Neural progenitor cell (in vitro differentiated cells): ENCODE results near the gene TRIM66. TPM values are rescaled to one million over a fixed set of nuclear protein-coding genes. Genes with fewer than 3 reads are reported as not detected.

Experiments used
- DNase-seq: peaks from one replicate; pipeline ENCODE4 v3.0.0-alpha.2; 2016; ENCODE audit warnings: low spot score
- H2AFZ ChIP-seq: fragments of 200-600 bp; sonication (generic); replicated peaks from 2 replicates; pipeline ENCODE4 v1.6.1; 2016; ENCODE audit warnings: antibody characterized with exemption
- H3F3A ChIP-seq: fragments of 200-600 bp; sonication (generic); 2 replicates; pipeline ENCODE4 v1.6.1; 2016; ENCODE audit warnings: antibody characterized with exemption, low read depth
- H3K27ac ChIP-seq: fragments of 200-600 bp; sonication (generic); 2 replicates; pipeline ENCODE4 v1.5.1; 2016; ENCODE audit warnings: mild to moderate bottlenecking
- H3K27me3 ChIP-seq: fragments of 200-600 bp; sonication (generic); 2 replicates; pipeline ENCODE4 v1.6.1; 2016; ENCODE audit warnings: mild to moderate bottlenecking, moderate library complexity
- H3K36me3 ChIP-seq: fragments of 200-600 bp; sonication (generic); 2 replicates; pipeline ENCODE4 v1.5.1; 2016
- H3K4me1 ChIP-seq: fragments of 200-600 bp; sonication (generic); 2 replicates; pipeline ENCODE4 v1.6.1; 2016; ENCODE audit warnings: mixed run types
- H3K4me2 ChIP-seq: fragments of 200-600 bp; sonication (generic); 2 replicates; pipeline ENCODE4 v1.6.1; 2016
- H3K4me3 ChIP-seq: fragments of 200-600 bp; sonication (generic); 2 replicates; pipeline ENCODE4 v1.5.1; 2016
- H3K79me2 ChIP-seq: fragments of 200-600 bp; sonication (generic); 2 replicates; pipeline ENCODE4 v1.6.1; 2016; ENCODE audit warnings: low read depth
- H3K9ac ChIP-seq: fragments of 200-600 bp; sonication (generic); 2 replicates; pipeline ENCODE4 v1.6.1; 2016
- H3K9me3 ChIP-seq: fragments of 200-600 bp; sonication (generic); 2 replicates; pipeline ENCODE4 v1.5.1; 2016; ENCODE audit warnings: low read depth
- H4K20me1 ChIP-seq: fragments of 200-600 bp; sonication (generic); 2 replicates; pipeline ENCODE4 v1.6.1; 2016; ENCODE audit warnings: low read depth
- H3K27ac Mint-ChIP-seq: 3 replicates; pipeline ENCODE4 v1.8.0; 2021; ENCODE audit warnings: mixed read lengths
- H3K27me3 Mint-ChIP-seq: 2 replicates; pipeline ENCODE4 v1.8.0; 2022; ENCODE audit warnings: low read depth, mild to moderate bottlenecking, inconsistent platforms, moderate library complexity, mixed read lengths; ENCODE audit not compliant: insufficient read depth
- H3K36me3 Mint-ChIP-seq: 3 replicates; pipeline ENCODE4 v1.8.0; 2021; ENCODE audit warnings: mixed read lengths
- H3K4me1 Mint-ChIP-seq: 3 replicates; pipeline ENCODE4 v1.8.0; 2021; ENCODE audit warnings: mixed read lengths
- H3K4me3 Mint-ChIP-seq: 3 replicates; pipeline ENCODE4 v1.8.0; 2021; ENCODE audit warnings: mild to moderate bottlenecking, moderate library complexity, mixed read lengths
- H3K9me3 Mint-ChIP-seq: 3 replicates; pipeline ENCODE4 v1.8.0; 2020; ENCODE audit warnings: mixed read lengths
- EZH2 ChIP-seq: fragments of 200-600 bp; sonication (generic); IDR thresholded peaks from 2 replicates; pipeline ENCODE4 v1.6.1; 2017; ENCODE audit warnings: antibody characterized with exemption, mild to moderate bottlenecking, moderate library complexity
- EZH2phosphoT487 ChIP-seq: fragments of 200-600 bp; sonication (generic); IDR thresholded peaks from 2 replicates; pipeline ENCODE4 v1.6.1; 2017; ENCODE audit warnings: antibody characterized with exemption
- total RNA-seq: library from RNA; depleted of rRNA; stranded (reverse); fragments of >200 nt; gene quantifications from 2 replicates; pipeline ENCODE4 v1.2.3, GENCODE V29; 2015; ENCODE audit warnings: low replicate concordance
- TF ChIP-seq, protein P1 (sequence below): fragments of 200-600 bp; sonication (generic); IDR thresholded peaks from 2 replicates; pipeline ENCODE4 v1.5.1; 2017; ENCODE audit warnings: antibody characterized with exemption, mild to moderate bottlenecking

TRIM66 gene
- total RNA-seq, 1 donor from 2014 or later, result 0.95 TPM

DNA sequence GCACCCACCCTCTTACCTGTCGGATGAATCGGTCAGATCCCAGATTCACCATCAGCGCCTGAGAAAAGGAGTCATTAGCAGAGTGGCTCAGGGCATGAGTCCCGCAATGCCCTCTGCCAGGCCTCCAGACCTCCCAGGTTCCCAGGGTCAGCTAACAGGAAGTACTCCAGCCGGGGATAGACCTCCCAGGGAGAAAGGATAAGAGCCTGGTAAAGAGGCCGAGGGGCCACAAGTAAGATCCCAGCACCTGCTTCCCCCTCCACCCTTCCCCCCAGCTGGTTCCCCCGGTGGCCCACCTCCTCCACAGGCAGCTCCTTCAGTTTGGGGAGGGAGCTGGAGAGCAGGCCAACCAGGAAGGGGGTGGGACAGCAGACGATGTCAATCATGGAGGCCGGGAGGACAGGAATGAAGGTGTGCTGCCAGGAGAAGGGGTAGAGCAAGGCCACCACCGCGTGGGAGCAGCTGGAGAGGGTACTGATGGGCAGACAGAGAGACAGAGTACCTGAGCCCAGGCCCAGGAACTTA, 16.5 kb upstream of the TRIM66 start:
- no peak overlapping the region for H3K27ac ChIP-seq
- peaks cover 28% of the 10 kb centered on the region for H3K4me1 ChIP-seq
- TF ChIP-seq EZH2 (no peak), EZH2phosphoT487 (no peak)
- TF ChIP-seq, protein P1, sequence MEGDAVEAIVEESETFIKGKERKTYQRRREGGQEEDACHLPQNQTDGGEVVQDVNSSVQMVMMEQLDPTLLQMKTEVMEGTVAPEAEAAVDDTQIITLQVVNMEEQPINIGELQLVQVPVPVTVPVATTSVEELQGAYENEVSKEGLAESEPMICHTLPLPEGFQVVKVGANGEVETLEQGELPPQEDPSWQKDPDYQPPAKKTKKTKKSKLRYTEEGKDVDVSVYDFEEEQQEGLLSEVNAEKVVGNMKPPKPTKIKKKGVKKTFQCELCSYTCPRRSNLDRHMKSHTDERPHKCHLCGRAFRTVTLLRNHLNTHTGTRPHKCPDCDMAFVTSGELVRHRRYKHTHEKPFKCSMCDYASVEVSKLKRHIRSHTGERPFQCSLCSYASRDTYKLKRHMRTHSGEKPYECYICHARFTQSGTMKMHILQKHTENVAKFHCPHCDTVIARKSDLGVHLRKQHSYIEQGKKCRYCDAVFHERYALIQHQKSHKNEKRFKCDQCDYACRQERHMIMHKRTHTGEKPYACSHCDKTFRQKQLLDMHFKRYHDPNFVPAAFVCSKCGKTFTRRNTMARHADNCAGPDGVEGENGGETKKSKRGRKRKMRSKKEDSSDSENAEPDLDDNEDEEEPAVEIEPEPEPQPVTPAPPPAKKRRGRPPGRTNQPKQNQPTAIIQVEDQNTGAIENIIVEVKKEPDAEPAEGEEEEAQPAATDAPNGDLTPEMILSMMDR, result no peak
- no peaks in the 10 kb centered on the region for H3K27me3 ChIP-seq
- H2AFZ ChIP-seq, result no peak overlapping the region
- peaks cover 17% of the 10 kb centered on the region for H4K20me1 ChIP-seq
- Mint-ChIP-seq H3K4me1 (peaks cover 31% of the 10 kb centered on the region), H3K36me3 (peaks cover 59% of the 10 kb centered on the region), H3K4me3 (no peak overlapping the region), H3K27me3 (peaks cover 10% of the 10 kb centered on the region), H3K27ac (peak overlapping the region; percentile 74), H3K9me3 (no peaks in the 10 kb centered on the region)
- DNase-seq, result peak; percentile 35
- no peaks in the 10 kb centered on the region for H3K9me3 ChIP-seq
- no peaks in the 10 kb centered on the region for H3K36me3 ChIP-seq
- H3K4me2 ChIP-seq, result peak overlapping the region; percentile 32
- peaks cover 27% of the 10 kb centered on the region for H3F3A ChIP-seq
- no peak overlapping the region for H3K4me3 ChIP-seq
- no peak overlapping the region for H3K9ac ChIP-seq
- H3K79me2 ChIP-seq, result no peaks in the 10 kb centered on the region

DNA sequence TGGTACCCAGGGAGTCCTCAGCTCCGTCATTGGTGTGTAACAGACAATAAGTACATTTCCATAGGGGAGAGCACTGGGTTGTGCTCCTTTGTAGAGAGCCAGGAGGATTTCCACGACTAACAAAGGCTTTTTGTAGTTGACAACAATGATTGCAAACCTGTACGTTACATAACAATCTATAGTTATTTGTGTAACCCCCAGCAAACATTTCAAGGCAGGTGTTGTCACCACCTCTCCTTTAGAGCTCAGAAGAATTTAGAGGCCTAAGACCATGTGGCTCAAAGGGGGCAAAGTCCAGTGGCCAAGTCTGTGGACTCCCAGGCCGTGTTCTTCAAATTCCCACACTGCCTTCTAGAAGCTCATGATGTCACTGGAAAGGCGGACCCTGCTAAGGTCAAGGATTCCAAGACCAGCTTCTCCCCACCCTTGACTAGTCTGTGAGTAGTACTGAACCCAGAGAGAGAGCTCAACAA, 15.9 kb upstream of the TRIM66 start:
- no peaks in the 10 kb centered on the region for H3K9me3 Mint-ChIP-seq
- Histone ChIP-seq H3K36me3 (no peaks in the 10 kb centered on the region), H3K27ac (no peak overlapping the region), H3K27me3 (no peaks in the 10 kb centered on the region), H3K4me1 (peaks cover 28% of the 10 kb centered on the region), H3F3A (peaks cover 27% of the 10 kb centered on the region), H3K4me2 (no peak overlapping the region), H3K79me2 (no peaks in the 10 kb centered on the region), H2AFZ (no peak overlapping the region), H4K20me1 (peaks cover 17% of the 10 kb centered on the region), H3K9me3 (no peaks in the 10 kb centered on the region), H3K9ac (no peak overlapping the region), H3K4me3 (no peak overlapping the region)
- TF ChIP-seq, protein P1, result no peak
- no peak for TF ChIP-seq EZH2phosphoT487
- no peak for TF ChIP-seq EZH2
- peaks cover 64% of the 10 kb centered on the region for H3K36me3 Mint-ChIP-seq
- H3K4me1 Mint-ChIP-seq, result peaks cover 36% of the 10 kb centered on the region
- H3K27ac Mint-ChIP-seq, result peak overlapping the region; percentile 59
- DNase-seq, result no peak
- no peak overlapping the region for H3K4me3 Mint-ChIP-seq
- H3K27me3 Mint-ChIP-seq, result peaks cover 10% of the 10 kb centered on the region

DNA sequence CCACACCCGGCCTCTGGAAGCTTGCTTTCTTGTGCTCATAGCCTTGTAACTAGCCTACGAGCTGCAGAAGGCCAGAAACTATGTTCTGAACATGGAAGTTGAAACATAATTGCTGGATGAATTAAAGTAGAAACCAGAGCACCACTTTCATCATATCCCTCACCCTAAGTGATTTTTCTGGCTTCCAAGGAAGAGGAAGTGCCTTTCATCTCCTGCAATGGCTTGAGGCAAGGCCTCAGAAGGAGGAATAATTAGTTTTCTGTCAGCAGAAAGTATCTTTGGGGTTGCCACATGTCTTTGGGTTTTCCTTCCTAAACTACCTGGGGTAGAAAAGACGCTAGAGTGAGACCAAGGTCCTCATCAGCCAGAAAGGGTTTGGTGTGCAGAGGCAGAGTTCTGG, 14.6 kb upstream of the TRIM66 start:
- Histone ChIP-seq H3F3A (peaks cover 27% of the 10 kb centered on the region), H3K79me2 (peaks cover 6% of the 10 kb centered on the region), H4K20me1 (peaks cover 17% of the 10 kb centered on the region), H3K9me3 (no peaks in the 10 kb centered on the region), H3K27ac (no peak overlapping the region), H3K4me3 (no peak overlapping the region), H3K4me1 (peaks cover 28% of the 10 kb centered on the region), H3K4me2 (no peak overlapping the region), H3K36me3 (no peaks in the 10 kb centered on the region), H2AFZ (no peak overlapping the region), H3K9ac (no peak overlapping the region), H3K27me3 (no peaks in the 10 kb centered on the region)
- no peak for DNase-seq
- Mint-ChIP-seq H3K4me3 (no peak overlapping the region), H3K9me3 (no peaks in the 10 kb centered on the region), H3K27me3 (peaks cover 7% of the 10 kb centered on the region), H3K36me3 (peaks cover 72% of the 10 kb centered on the region), H3K27ac (no peak overlapping the region), H3K4me1 (peaks cover 36% of the 10 kb centered on the region)
- TF ChIP-seq EZH2phosphoT487 (no peak), EZH2 (no peak)
- TF ChIP-seq, protein P1, result no peak
